Pancreas (tissue), 10 donors: ENCODE data around the gene CT45A1. TPM values are rescaled to one million over a fixed set of nuclear protein-coding genes. Genes with fewer than 3 reads are reported as not detected.
"Not testable (repeated sequence)": the region's sequence is repeated elsewhere in the genome, so short reads cannot be mapped to it uniquely, and the experiment has no call there.

Experiments used
- ATAC-seq, 4 donors: fragments of 200-7000 bp; cut with Tn5 transposase; one replicate each; pipeline versions ENCODE4 v1.8.0 to v1.9.1; 2020; ENCODE audit warnings: mild to moderate bottlenecking in 4 of 4, moderate library complexity in 4 of 4
- DNase-seq, 6 donors: peaks; one replicate each; pipeline ENCODE4 v3.0.0-alpha.2; 2020
- FAIRE-seq: peaks from 2 replicates; lab custom pipeline; 2012; peaks lifted over from hg19 to GRCh38; lab: Jason Lieb, UNC
- H3K27ac ChIP-seq, 4 donors: fragments of 200-600 bp; sonication (generic); 1 replicate in 3 of 4; 2 replicates in 1 of 4; pipeline versions ENCODE4 v1.5.0 to v1.8.0; 2020
- H3K27me3 ChIP-seq, 4 donors: fragments of 200-600 bp; one replicate each; pipeline ENCODE4 v1.8.0; 2021
- H3K36me3 ChIP-seq, 3 donors: fragments of 200-600 bp; sonication (generic) in 1 of 3; one replicate each; pipeline versions ENCODE4 v1.5.0 to v1.8.0; 2020 to 2021
- H3K4me1 ChIP-seq, 3 donors: fragments of 200-600 bp; one replicate each; pipeline ENCODE4 v1.8.0; 2021
- H3K4me3 ChIP-seq, 4 donors: fragments of 200-600 bp; sonication (generic) in 2 of 4; one replicate each; pipeline versions ENCODE4 v1.5.0 to v1.8.0; 2020 to 2021
- H3K9me3 ChIP-seq, 4 donors: fragments of 200-600 bp; one replicate each; pipeline ENCODE4 v1.8.0; 2021
- CTCF ChIP-seq, 4 donors: fragments of 200-600 bp; sonication (generic) in 3 of 4; IDR thresholded peaks; one replicate each; pipeline versions ENCODE4 v1.5.0 to v1.8.0; 2021; ENCODE audit warnings: antibody characterized with exemption in 4 of 4
- WGBS, 2 donors: extraction: QIAGEN DNeasy Blood & Tissue Kit; methylation state at CpG; one replicate each; pipeline ENCODE4 v1.1.7; 2013; 5-methylcytosine and 5-hydroxymethylcytosine counted together
- intact Hi-C, 3 donors: fragments of 100-400 bp; cut with DNase I; formaldehyde crosslinking; loops; one replicate each; pipeline versions ENCODE4 v1.11.1 to v1.14.2; 2022
- polyA plus RNA-seq, 2 donors: library from polyadenylated mRNA; stranded (reverse); fragments of 200-250 nt; gene quantifications; one replicate each; pipeline ENCODE4 v1.2.3, GENCODE V29; 2013
- total RNA-seq, 6 donors: library from RNA; stranded (reverse); fragmentation: NEBNext Ultra II Directional in 4 of 6; extraction: Animal tissue kit (Norgen Biotek cat#: 25700) in 4 of 6; gene quantifications; one replicate each; pipeline versions ENCODE4 v1.2.1 to v1.2.4, GENCODE V29; 2021 to 2023
- donor health status: healthy with polysubstance abuse.
- donor health status: DM: no; HTN: no; CAD: no; lungs with moderate emphysema.
- donor health status: DM: no; HTN: no; CAD: no.
- donor health status: control.
- donor health status: control.
- donor health status: Bipolar disorder and iron deficiency.
- donor health status: DM: yes; HTN: yes; CAD: no.
- donor health status: DM: no; HTN: no; CAD: no.
- donor health status: DM: no; HTN: no; CAD: no.
- donor health status: DM: yes; HTN: yes; CAD: no.

The CT45A1 gene
- total and polyA plus RNA-seq, 8 donors: not detected

GRCh38 chrX:135741192-135741715 lies 27.8 kb downstream of the CT45A1 start:
- intact Hi-C loops: no loop called here
- DNase-seq (no peak), ATAC-seq (no peak), FAIRE-seq (no peak)
- Histone ChIP-seq H3K4me1 (no peaks in the 10 kb centered on the region), H3K36me3 (no peaks in the 10 kb centered on the region), H3K27ac (no peak overlapping the region), H3K4me3 (no peak overlapping the region), H3K9me3 (no peaks in the 10 kb centered on the region), H3K27me3 (peaks cover 0 to 5% (median 0%) of the 10 kb centered on the region in 4 donors)
- WGBS, 2 donors: 66 to 73% methylated on average over 23 of the region's 23 CpGs
- TF ChIP-seq CTCF (IDR thresholded peaks at IDR 0.05): no peak

- H3K27me3 ChIP-seq, FAIRE-seq, H3K36me3 ChIP-seq, H3K4me3 ChIP-seq, DNase-seq, H3K27ac ChIP-seq, ATAC-seq, H3K4me1 ChIP-seq, intact Hi-C loops, H3K9me3 ChIP-seq: not testable (repeated sequence)
- WGBS, 2 donors: 80 to 92% methylated on average over 3 to 4 of the region's 4 CpGs
Measured at GRCh38 chrX:135744739-135745138, 31.3 kb downstream of the CT45A1 start.

- H3K36me3 ChIP-seq, H3K4me1 ChIP-seq, DNase-seq, ATAC-seq, H3K27me3 ChIP-seq, H3K27ac ChIP-seq, H3K4me3 ChIP-seq, H3K9me3 ChIP-seq, FAIRE-seq, intact Hi-C loops: not testable (repeated sequence)
- WGBS, 2 donors: no CpG with 5 or more reads among the region's 17 CpGs
Measured at GRCh38 chrX:135768091-135768490, 54.7 kb downstream of the CT45A1 start, which contains the start of gene CT45A3. Gene CT45A3 (minus strand): TSS chrX:135768191. CDS start chrX:135764444, 3,747 bp downstream.

Other genes with a start within 250 kb of the CT45A1 start
- gene INTS6L, start 193.0 kb upstream of the CT45A1 start, total RNA-seq: 1 to 10 TPM; 1.0 to 4.1 (median 1.5) TPM
- gene INTS6L, start 193.0 kb upstream of the CT45A1 start, polyA plus RNA-seq: 1 to 10 TPM; 3.9 to 9.9 TPM
- not detected for gene CT45A3, start 54.6 kb downstream of the CT45A1 start, total RNA-seq
- not detected for gene CT45A3, start 54.6 kb downstream of the CT45A1 start, polyA plus RNA-seq
- not detected for gene CT45A5, start 71.9 kb downstream of the CT45A1 start, total RNA-seq
- not detected for gene CT45A5, start 71.9 kb downstream of the CT45A1 start, polyA plus RNA-seq
- not detected for gene CT45A6, start 89.1 kb downstream of the CT45A1 start, total RNA-seq
- not detected for gene CT45A6, start 89.1 kb downstream of the CT45A1 start, polyA plus RNA-seq
- gene CT45A2, start 106.4 kb downstream of the CT45A1 start, total RNA-seq: not detected
- not detected for gene CT45A2, start 106.4 kb downstream of the CT45A1 start, polyA plus RNA-seq
- gene CT45A7, start 123.6 kb downstream of the CT45A1 start, total RNA-seq: not detected
- not detected for gene CT45A7, start 123.6 kb downstream of the CT45A1 start, polyA plus RNA-seq
- not detected for gene CT45A8, start 140.9 kb downstream of the CT45A1 start, total RNA-seq
- not detected for gene CT45A8, start 140.9 kb downstream of the CT45A1 start, polyA plus RNA-seq
- gene CT45A9, start 158.2 kb downstream of the CT45A1 start, total RNA-seq: not detected
- not detected for gene CT45A9, start 158.2 kb downstream of the CT45A1 start, polyA plus RNA-seq
- not detected for gene CT45A10, start 179.8 kb downstream of the CT45A1 start, total RNA-seq
- gene CT45A10, start 179.8 kb downstream of the CT45A1 start, polyA plus RNA-seq: not detected
- under 1 TPM in 1 of 6 donors, not detected in 5; 0.47 TPM for gene SAGE1, start 180.1 kb downstream of the CT45A1 start, total RNA-seq
- gene SAGE1, start 180.1 kb downstream of the CT45A1 start, polyA plus RNA-seq: not detected